CD4-positive, alpha-beta memory T cell (primary cell): ENCODE results near the gene SLC29A4. TPM values are rescaled to one million over a fixed set of nuclear protein-coding genes. Genes with fewer than 3 reads are reported as not detected.
"Not testable (repeated sequence)": the region's sequence is repeated elsewhere in the genome, so short reads cannot be mapped to it uniquely, and the experiment has no call there.

Experiments
- CTCF ChIA-PET: fragments of 350-600 bp; sonication (Branson Sonifier 250); formaldehyde crosslinking; loops from one replicate; lab custom pipeline; 2021; ENCODE audit warnings: inconsistent platforms; ENCODE audit not compliant: partially characterized antibody; lab: Charles Lee
- POLR2A ChIA-PET: fragments of 350-600 bp; sonication (Branson Sonifier 250); formaldehyde crosslinking; loops from one replicate; lab custom pipeline; 2021; ENCODE audit not compliant: partially characterized antibody; lab: Charles Lee
- DNase-seq, 5 donors: peaks; one replicate each; pipeline versions ENCODE4 v3.0.0 to v3.0.0-alpha.2; 2020 to 2022; ENCODE audit warnings: mixed read lengths in 1 of 5
- H3K27ac ChIP-seq: one replicate; pipeline ENCODE4 v1.7.0; 2013; ENCODE audit warnings: low read depth, low read length
- H3K27me3 ChIP-seq: 2 replicates; pipeline ENCODE4 v1.7.0; 2013; ENCODE audit warnings: mild to moderate bottlenecking, low read length, moderate library complexity; ENCODE audit not compliant: insufficient read depth
- H3K36me3 ChIP-seq: 2 replicates; pipeline ENCODE4 v1.7.0; 2013; ENCODE audit warnings: mild to moderate bottlenecking, low read length, moderate library complexity; ENCODE audit not compliant: insufficient read depth
- H3K4me1 ChIP-seq: 2 replicates; pipeline ENCODE4 v1.7.0; 2013; ENCODE audit warnings: mild to moderate bottlenecking, low read length, moderate library complexity; ENCODE audit not compliant: insufficient read depth
- H3K4me3 ChIP-seq, 2 donors: one replicate each; pipeline ENCODE4 v1.7.0; 2013; ENCODE audit warnings: low read length in 2 of 2, mild to moderate bottlenecking in 1 of 2
- H3K9me3 ChIP-seq, 2 donors: one replicate each; pipeline ENCODE4 v1.7.0; 2013; ENCODE audit warnings: low read length in 2 of 2, control low read depth in 1 of 2; ENCODE audit not compliant: control insufficient read depth in 1 of 2
- H3K27ac Mint-ChIP-seq, 7 donors: one replicate each; pipeline ENCODE4 v1.8.0; 2020 to 2021; ENCODE audit warnings: mixed read lengths in 7 of 7, mild to moderate bottlenecking in 6 of 7, inconsistent platforms in 3 of 7, moderate library complexity in 3 of 7
- H3K27me3 Mint-ChIP-seq, 2 donors: one replicate each; pipeline ENCODE4 v1.8.0; 2020 to 2021; ENCODE audit warnings: mixed read lengths in 2 of 2
- H3K36me3 Mint-ChIP-seq, 2 donors: one replicate each; pipeline ENCODE4 v1.8.0; 2020 to 2021; ENCODE audit warnings: mixed read lengths in 2 of 2, inconsistent platforms in 1 of 2, mild to moderate bottlenecking in 1 of 2
- H3K4me1 Mint-ChIP-seq, 4 donors: one replicate each; pipeline ENCODE4 v1.8.0; 2020 to 2021; ENCODE audit warnings: mixed read lengths in 4 of 4, mild to moderate bottlenecking in 1 of 4
- H3K4me3 Mint-ChIP-seq, 8 donors: one replicate each; pipeline ENCODE4 v1.8.0; 2020 to 2021; ENCODE audit warnings: mixed read lengths in 8 of 8, mild to moderate bottlenecking in 7 of 8, moderate library complexity in 6 of 8, inconsistent platforms in 3 of 8
- H3K9me3 Mint-ChIP-seq, 8 donors: one replicate each; pipeline ENCODE4 v1.8.0; 2020 to 2021; ENCODE audit warnings: mixed read lengths in 8 of 8, mild to moderate bottlenecking in 5 of 8, inconsistent platforms in 3 of 8, moderate library complexity in 1 of 8
- intact Hi-C: fragments of 100-400 bp; cut with micrococcal nuclease; formaldehyde crosslinking; loops from one replicate; pipeline ENCODE4 v1.15.1; 2023
- polyA plus RNA-seq, 2 donors: library from polyadenylated mRNA; unstranded; fragments of 300-500 nt; fragmentation: Illumina TruSeq; gene quantifications; one replicate each; pipeline ENCODE4 v1.2.3, GENCODE V29; 2021
- total RNA-seq, 2 experiments: library from RNA; stranded (reverse); gene quantifications; one replicate each; pipeline ENCODE4 v1.2.3, GENCODE V29; 2021

The SLC29A4 gene
- total and polyA plus RNA-seq, 4 experiments from 2014 or later, result 0.36 to 0.82 (median 0.63) TPM

DNA sequence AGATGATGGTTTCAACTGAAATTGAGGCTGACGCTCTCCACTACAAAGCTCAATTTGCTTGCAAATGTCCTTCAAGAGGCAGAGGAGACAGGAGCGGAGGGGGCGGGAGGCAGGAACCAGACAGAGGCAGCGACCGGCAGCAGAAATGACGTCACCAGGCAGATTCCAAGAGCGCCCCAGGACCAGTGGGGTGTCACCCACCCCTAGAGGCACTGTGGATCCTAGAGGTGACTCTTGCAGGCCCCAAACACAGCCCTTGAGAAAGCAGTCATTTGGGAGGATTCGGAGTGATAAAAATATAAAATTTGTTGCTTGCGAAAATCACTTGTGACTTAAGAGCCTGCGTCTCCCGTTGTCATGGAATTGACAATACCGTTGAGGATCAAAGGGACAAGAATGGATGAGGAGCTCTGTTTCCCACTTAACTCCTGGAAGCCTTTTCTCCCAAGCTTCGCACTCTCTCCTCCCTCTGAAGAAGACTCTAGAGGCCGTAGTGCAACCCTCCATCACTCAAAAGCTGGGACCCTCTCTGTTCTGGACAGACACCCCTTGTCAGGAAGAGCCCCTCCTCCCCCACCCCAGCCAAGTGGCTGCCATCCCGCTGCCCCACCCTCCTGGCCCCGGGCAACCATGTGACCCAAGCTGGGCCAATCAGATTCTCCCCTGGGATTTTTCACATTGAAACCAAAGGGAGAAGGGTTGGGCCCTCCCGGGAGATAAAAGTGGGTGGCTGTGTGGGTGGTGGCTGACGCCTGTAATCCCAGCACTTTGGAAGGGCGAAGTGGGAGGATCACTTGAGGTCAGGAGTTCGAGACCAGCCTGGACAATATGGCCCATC is 16.3 kb upstream of the SLC29A4 start:
- DNase-seq, result no peak
- Mint-ChIP-seq H3K36me3 (no peaks in the 10 kb centered on the region), H3K9me3 (peaks cover 0 to 2% (median 0%) of the 10 kb centered on the region in 8 donors), H3K4me1 (no peaks in the 10 kb centered on the region), H3K27ac (peak overlapping the region in 1 of 7 donors; percentile 25), H3K4me3 (no peak overlapping the region), H3K27me3 (peaks cover 6 to 11% of the 10 kb centered on the region in 2 donors)
- H3K27ac ChIP-seq, result no peak overlapping the region
- no peaks in the 10 kb centered on the region for H3K36me3 ChIP-seq
- intact Hi-C loops, result no loop called here
- H3K4me1 ChIP-seq, result no peaks in the 10 kb centered on the region
- H3K27me3 ChIP-seq, result no peaks in the 10 kb centered on the region
- ChIA-PET CTCF (interaction anchor here (0.9 kb wide), 1 partner anchor 26 kb away, joined by 3 read pairs; no protein-coding TSS in a partner anchor), POLR2A (no interaction called here)
- H3K4me3 ChIP-seq, result no peak overlapping the region
- H3K9me3 ChIP-seq, result no peaks in the 10 kb centered on the region

- H3K9me3 Mint-ChIP-seq, CTCF ChIA-PET, H3K27ac ChIP-seq, H3K4me3 ChIP-seq, H3K36me3 Mint-ChIP-seq, DNase-seq, POLR2A ChIA-PET, H3K4me3 Mint-ChIP-seq, H3K4me1 ChIP-seq, H3K27me3 ChIP-seq, H3K9me3 ChIP-seq, H3K27ac Mint-ChIP-seq, intact Hi-C loops, H3K4me1 Mint-ChIP-seq, H3K36me3 ChIP-seq: not testable (repeated sequence)
- peaks cover 6 to 13% of the 10 kb centered on the region in 2 donors for H3K27me3 Mint-ChIP-seq
These were observed 14.9 kb upstream of the SLC29A4 start for GRCh38 chr7:5267829-5268228.

- CTCF ChIA-PET, H3K9me3 ChIP-seq, DNase-seq, H3K4me3 Mint-ChIP-seq, H3K4me1 Mint-ChIP-seq, H3K4me1 ChIP-seq, H3K27ac ChIP-seq, H3K4me3 ChIP-seq, intact Hi-C loops, H3K36me3 ChIP-seq, H3K9me3 Mint-ChIP-seq, POLR2A ChIA-PET, H3K27ac Mint-ChIP-seq, H3K27me3 ChIP-seq, H3K36me3 Mint-ChIP-seq: not testable (repeated sequence)
- peaks cover 6 to 17% of the 10 kb centered on the region in 2 donors for H3K27me3 Mint-ChIP-seq
These were observed 12.6 kb upstream of the SLC29A4 start for GRCh38 chr7:5269992-5270657.

DNA sequence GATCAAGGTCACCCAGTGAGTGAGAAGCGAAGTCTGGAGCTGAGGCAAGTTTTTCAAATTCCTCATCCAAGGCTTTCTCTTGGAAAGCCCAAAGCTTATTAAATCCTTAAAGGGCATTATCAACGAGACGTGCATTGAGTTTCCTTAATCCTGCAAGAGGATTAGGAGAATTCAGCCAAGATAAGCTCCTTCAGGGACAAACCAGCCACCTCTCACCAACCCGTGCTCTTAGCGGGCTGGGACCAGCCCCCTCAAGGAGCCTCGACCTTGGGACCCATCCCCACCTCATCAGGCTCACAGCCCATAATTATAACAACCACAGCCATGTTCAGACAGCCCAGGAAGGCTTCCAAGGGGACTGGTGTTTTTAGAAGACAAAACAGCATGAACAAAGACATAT is 12.0 kb upstream of the SLC29A4 start:
- CTCF ChIA-PET, result no interaction called here
- H3K27me3 Mint-ChIP-seq, result peaks cover 6 to 16% of the 10 kb centered on the region in 2 donors
- H3K4me1 ChIP-seq, result no peaks in the 10 kb centered on the region

DNA sequence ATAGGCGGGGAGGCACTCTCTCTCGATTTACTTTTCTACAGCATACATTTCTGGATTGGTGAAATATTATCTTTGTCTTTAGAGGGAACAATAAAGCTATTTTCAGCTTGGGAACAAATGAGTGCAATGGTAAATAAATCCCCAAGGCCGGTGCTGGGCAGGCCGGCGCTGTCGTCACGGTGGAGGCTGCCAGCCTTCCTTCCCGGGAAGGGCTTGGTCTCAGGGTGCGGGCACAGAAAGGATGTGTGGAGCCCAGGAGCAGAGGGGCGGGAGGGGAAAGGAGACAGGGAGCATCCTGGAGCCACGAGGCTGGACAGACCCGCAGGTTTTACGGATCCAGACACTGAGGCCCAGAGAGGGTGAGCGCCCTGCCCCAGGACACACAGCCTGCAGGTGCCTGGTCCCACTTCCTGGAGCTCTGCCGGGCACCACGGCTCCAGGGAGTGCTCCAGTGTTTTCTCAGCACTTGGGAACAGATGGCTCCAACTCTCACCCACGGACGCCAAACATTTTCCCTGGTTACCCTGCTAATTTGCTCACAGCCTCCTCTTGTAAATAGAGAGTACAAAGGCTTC is 8.8 kb upstream of the SLC29A4 start:
- H3K36me3 Mint-ChIP-seq, result not testable (repeated sequence)

More for the DNA sequence above, 12.0 kb upstream of the SLC29A4 start:
- Mint-ChIP-seq H3K4me3 (no peak overlapping the region), H3K36me3 (no peaks in the 10 kb centered on the region), H3K27ac (no peak overlapping the region), H3K4me1 (no peaks in the 10 kb centered on the region), H3K9me3 (peaks cover 0 to 2% (median 0%) of the 10 kb centered on the region in 8 donors)
- H3K36me3 ChIP-seq, result no peaks in the 10 kb centered on the region
- no peaks in the 10 kb centered on the region for H3K27me3 ChIP-seq
- H3K27ac ChIP-seq, result no peak overlapping the region
- intact Hi-C loops, result no loop called here
- DNase-seq, result no peak
- H3K4me3 ChIP-seq, result no peak overlapping the region
- POLR2A ChIA-PET, result no interaction called here
- H3K9me3 ChIP-seq, result no peaks in the 10 kb centered on the region

GRCh38 chr7:5274441-5274840 is 8.3 kb upstream of the SLC29A4 start:
- intact Hi-C loops, result no loop called here
- Histone ChIP-seq H3K4me3 (no peak overlapping the region), H3K27me3 (no peaks in the 10 kb centered on the region), H3K27ac (no peak overlapping the region), H3K9me3 (no peaks in the 10 kb centered on the region), H3K4me1 (no peaks in the 10 kb centered on the region), H3K36me3 (no peaks in the 10 kb centered on the region)
- Mint-ChIP-seq H3K9me3 (no peaks in the 10 kb centered on the region), H3K4me1 (no peaks in the 10 kb centered on the region), H3K27me3 (peaks cover 6% of the 10 kb centered on the region in 2 donors), H3K27ac (no peak overlapping the region), H3K36me3 (no peaks in the 10 kb centered on the region), H3K4me3 (no peak overlapping the region)
- ChIA-PET CTCF (no interaction called here), POLR2A (no interaction called here)
- DNase-seq, result no peak

More for the DNA sequence above, 8.8 kb upstream of the SLC29A4 start:
- CTCF ChIA-PET, H3K9me3 ChIP-seq, H3K4me1 ChIP-seq, H3K27ac ChIP-seq, H3K27me3 ChIP-seq, H3K4me3 Mint-ChIP-seq, H3K36me3 ChIP-seq, POLR2A ChIA-PET, intact Hi-C loops, H3K4me1 Mint-ChIP-seq, DNase-seq, H3K27me3 Mint-ChIP-seq, H3K9me3 Mint-ChIP-seq, H3K4me3 ChIP-seq, H3K27ac Mint-ChIP-seq: not testable (repeated sequence)

GRCh38 chr7:5274985-5275431 is 7.7 kb upstream of the SLC29A4 start:
- H3K4me1 Mint-ChIP-seq, H3K27me3 ChIP-seq: not testable (repeated sequence)

More at GRCh38 chr7:5274985-5275431, 7.7 kb upstream of the SLC29A4 start:
- H3K27me3 Mint-ChIP-seq, H3K4me1 ChIP-seq, intact Hi-C loops, H3K36me3 Mint-ChIP-seq, POLR2A ChIA-PET, H3K4me3 ChIP-seq, CTCF ChIA-PET, H3K4me3 Mint-ChIP-seq, H3K36me3 ChIP-seq, H3K9me3 ChIP-seq, H3K27ac Mint-ChIP-seq, H3K9me3 Mint-ChIP-seq, H3K27ac ChIP-seq, DNase-seq: not testable (repeated sequence)
